Spleen (tissue), 11 donors: Measurements from ENCODE around the gene LSM14A. TPM values are rescaled to one million over a fixed set of nuclear protein-coding genes. Genes with fewer than 3 reads are reported as not detected.
A peak's percentile ranks its signal among the peaks of the same experiment; 100 is the strongest.
"Not testable (repeated sequence)": the region's sequence is repeated elsewhere in the genome, so short reads cannot be mapped to it uniquely, and the experiment has no call there.

Experiments used
- DNase-seq: peaks from one replicate; pipeline ENCODE4 v3.0.0-alpha.2; 2020
- H3K27ac ChIP-seq, 8 donors: fragments of 200-600 bp; sonication (generic) in 7 of 8; 1 replicate in 4 of 8; 2 replicates in 4 of 8; pipeline versions ENCODE4 v1.5.0 to v1.8.0; 2016 to 2021; ENCODE audit warnings: inconsistent platforms in 4 of 8, mild to moderate bottlenecking in 4 of 8, moderate library complexity in 1 of 8
- H3K27me3 ChIP-seq, 7 donors: fragments of 200-600 bp; sonication (generic) in 6 of 7; replicated peaks in 1 of 7; 1 replicate in 4 of 7; 2 replicates in 3 of 7; pipeline versions ENCODE4 v1.5.0 to v1.8.0; 2016 to 2021; ENCODE audit warnings: inconsistent platforms in 3 of 7, mild to moderate bottlenecking in 1 of 7
- H3K36me3 ChIP-seq, 6 donors: fragments of 200-600 bp; sonication (generic) in 5 of 6; 1 replicate in 4 of 6; 2 replicates in 2 of 6; pipeline versions ENCODE4 v1.5.0 to v1.8.0; 2016 to 2021; ENCODE audit warnings: inconsistent platforms in 2 of 6
- H3K4me1 ChIP-seq, 6 donors: fragments of 200-600 bp; sonication (generic) in 5 of 6; 1 replicate in 3 of 6; 2 replicates in 3 of 6; pipeline versions ENCODE4 v1.5.0 to v1.8.0; 2016 to 2021; ENCODE audit warnings: inconsistent platforms in 3 of 6
- H3K4me3 ChIP-seq, 8 donors: fragments of 200-600 bp; sonication (generic) in 7 of 8; 1 replicate in 4 of 8; 2 replicates in 4 of 8; pipeline versions ENCODE4 v1.5.0 to v1.8.0; 2016 to 2021; ENCODE audit warnings: inconsistent platforms in 4 of 8, mild to moderate bottlenecking in 4 of 8, moderate library complexity in 2 of 8
- H3K9me3 ChIP-seq, 8 donors: fragments of 200-600 bp; sonication (generic) in 7 of 8; 1 replicate in 4 of 8; 2 replicates in 4 of 8; pipeline versions ENCODE4 v1.5.0 to v1.8.0; 2016 to 2021; ENCODE audit warnings: inconsistent platforms in 4 of 8
- POLR2A ChIP-seq, 3 donors: fragments of 450-650 bp; IDR thresholded peaks; one replicate each; pipeline ENCODE4 v1.5.1; 2017; ENCODE audit warnings: antibody characterized with exemption in 3 of 3, mild to moderate bottlenecking in 1 of 3
- POLR2AphosphoS5 ChIP-seq, 3 donors: sonication (generic); formaldehyde crosslinking; IDR thresholded peaks; one replicate each; pipeline ENCODE4 v1.5.1; 2017; ENCODE audit warnings: antibody characterized with exemption in 3 of 3
- WGBS, 5 donors: extraction: QIAGEN DNeasy Blood & Tissue Kit in 3 of 5; methylation state at CpG; one replicate each; pipeline versions ENCODE4 v1.1.5 to v1.1.7; 2013 to 2018; 5-methylcytosine and 5-hydroxymethylcytosine counted together
- intact Hi-C: fragments of 100-400 bp; cut with DNase I; formaldehyde crosslinking; loops from one replicate; pipeline ENCODE4 v1.15.0; 2023; ENCODE audit warnings: low total_unique reads
- polyA plus RNA-seq, 3 donors: library from polyadenylated mRNA; stranded (reverse); fragments of 200-250 nt; gene quantifications; one replicate each; pipeline ENCODE4 v1.2.1, GENCODE V29; 2013
- total RNA-seq, 7 donors: library from RNA; depleted of rRNA in 3 of 7; stranded (reverse); fragments of >200 nt in 3 of 7; fragmentation: NEBNext Ultra II Directional in 4 of 7; extraction: Animal tissue kit (Norgen Biotek cat#: 25700) in 4 of 7; gene quantifications; one replicate each; pipeline versions ENCODE4 v1.1.0 to v1.2.1, GENCODE V29; 2016 to 2021
- TF ChIP-seq, protein P1 (sequence below), 11 experiments: fragments of 200-600 bp in 7 of 11; fragments of 450-650 bp in 4 of 11; sonication (generic) in 4 of 11; IDR thresholded peaks in 8 of 11; conservative IDR thresholded peaks in 3 of 11; 1 replicate in 7 of 11; 2 replicates in 4 of 11; pipeline versions ENCODE4 v1.4.0 to v1.8.0; 2016 to 2021; ENCODE audit warnings: antibody characterized with exemption in 11 of 11, inconsistent platforms in 4 of 11, mild to moderate bottlenecking in 1 of 11
- donor health status: healthy with polysubstance abuse.
- donor health status: DM: no; HTN: no; CAD: no; lungs with moderate emphysema.
- donor health status: DM: no; HTN: no; CAD: no.
- donor health status: Bipolar disorder and iron deficiency.
- donor health status: healthy.
- donor health status: DM: no; HTN: no; CAD: no.
- donor health status: DM: yes; HTN: yes; CAD: no.

The LSM14A gene
- total and polyA plus RNA-seq, 10 donors: 46.8 to 187 (median 122) TPM

DNA sequence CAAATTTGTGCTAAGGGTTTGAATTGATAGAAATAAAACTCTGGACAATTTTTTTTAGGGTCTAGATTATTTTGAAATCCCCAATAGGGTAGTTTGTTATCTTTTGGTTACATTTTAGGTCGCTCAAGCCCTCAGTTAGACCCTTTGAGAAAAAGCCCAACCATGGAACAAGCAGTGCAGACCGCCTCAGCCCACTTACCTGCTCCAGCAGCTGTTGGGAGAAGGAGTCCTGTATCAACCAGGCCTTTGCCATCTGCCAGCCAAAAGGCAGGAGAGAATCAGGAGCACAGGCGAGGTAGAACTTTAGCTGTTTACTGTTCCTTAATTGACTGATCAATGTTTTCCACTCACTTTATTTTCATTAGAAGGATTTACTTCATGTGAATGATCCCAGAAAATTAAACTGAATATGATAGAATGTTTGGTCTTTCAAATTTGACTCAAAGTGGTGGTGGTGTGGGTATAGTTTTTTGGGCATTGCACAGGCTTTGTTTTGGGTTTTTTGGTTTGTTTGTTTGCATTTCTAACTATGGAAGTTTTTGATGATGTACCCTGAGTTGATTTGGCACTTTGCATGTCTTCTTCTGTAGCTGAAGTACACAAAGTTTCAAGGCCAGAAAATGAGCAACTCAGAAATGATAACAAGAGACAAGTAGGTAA lies 42.8 kb downstream of the LSM14A start:
- Histone ChIP-seq H3K36me3 (peaks cover 0 to 97% (median 47%) of the 10 kb centered on the region in 6 donors), H3K9me3 (no peaks in the 10 kb centered on the region), H3K4me1 (peaks cover 9 to 38% (median 24%) of the 10 kb centered on the region in 6 donors), H3K27me3 (no peaks in the 10 kb centered on the region), H3K4me3 (no peak overlapping the region), H3K27ac (no peak overlapping the region)
- intact Hi-C loops: no loop called here
- no peak for TF ChIP-seq POLR2AphosphoS5 (IDR thresholded peaks at IDR 0.05)
- TF ChIP-seq, protein P1, sequence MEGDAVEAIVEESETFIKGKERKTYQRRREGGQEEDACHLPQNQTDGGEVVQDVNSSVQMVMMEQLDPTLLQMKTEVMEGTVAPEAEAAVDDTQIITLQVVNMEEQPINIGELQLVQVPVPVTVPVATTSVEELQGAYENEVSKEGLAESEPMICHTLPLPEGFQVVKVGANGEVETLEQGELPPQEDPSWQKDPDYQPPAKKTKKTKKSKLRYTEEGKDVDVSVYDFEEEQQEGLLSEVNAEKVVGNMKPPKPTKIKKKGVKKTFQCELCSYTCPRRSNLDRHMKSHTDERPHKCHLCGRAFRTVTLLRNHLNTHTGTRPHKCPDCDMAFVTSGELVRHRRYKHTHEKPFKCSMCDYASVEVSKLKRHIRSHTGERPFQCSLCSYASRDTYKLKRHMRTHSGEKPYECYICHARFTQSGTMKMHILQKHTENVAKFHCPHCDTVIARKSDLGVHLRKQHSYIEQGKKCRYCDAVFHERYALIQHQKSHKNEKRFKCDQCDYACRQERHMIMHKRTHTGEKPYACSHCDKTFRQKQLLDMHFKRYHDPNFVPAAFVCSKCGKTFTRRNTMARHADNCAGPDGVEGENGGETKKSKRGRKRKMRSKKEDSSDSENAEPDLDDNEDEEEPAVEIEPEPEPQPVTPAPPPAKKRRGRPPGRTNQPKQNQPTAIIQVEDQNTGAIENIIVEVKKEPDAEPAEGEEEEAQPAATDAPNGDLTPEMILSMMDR (IDR thresholded peaks at IDR 0.05 in 8 of 11, conservative IDR thresholded peaks at IDR 0.05 in 3 of 11): no peak
- no peak for TF ChIP-seq POLR2A (IDR thresholded peaks at IDR 0.05)
- DNase-seq: no peak
- 96 to 97% (median 97%) methylated on average over 3 of the region's 3 CpGs for WGBS, 5 donors

DNA sequence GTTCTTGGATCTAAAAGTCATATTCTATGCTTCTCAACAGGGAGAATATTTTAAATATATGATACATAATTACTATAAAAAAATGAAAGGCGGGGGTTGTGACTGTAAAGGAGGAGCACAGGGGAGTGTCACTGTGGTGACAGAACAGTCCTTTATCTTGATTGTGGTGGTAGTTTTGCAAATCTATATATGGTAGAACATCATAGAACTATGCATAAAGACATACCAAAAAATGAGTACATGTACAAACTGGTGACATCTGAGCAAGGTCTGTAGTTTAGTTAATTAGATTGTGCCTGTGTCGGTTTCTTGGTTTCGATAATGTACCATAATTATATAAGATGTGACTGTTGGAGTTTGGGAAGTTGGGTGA lies 43.3 kb downstream of the LSM14A start:
- DNase-seq: no peak
- H3K27me3 ChIP-seq: no peaks in the 10 kb centered on the region
- no peaks in the 10 kb centered on the region for H3K9me3 ChIP-seq
- intact Hi-C loops: no loop called here
- WGBS, 5 donors: 95 to 99% (median 98%) methylated on average over 3 of the region's 3 CpGs
- TF ChIP-seq, protein P1 (IDR thresholded peaks at IDR 0.05 in 8 of 11, conservative IDR thresholded peaks at IDR 0.05 in 3 of 11): no peak
- TF ChIP-seq POLR2A (IDR thresholded peaks at IDR 0.05) (no peak), POLR2AphosphoS5 (IDR thresholded peaks at IDR 0.05) (no peak)
- H3K27ac ChIP-seq: no peak overlapping the region
- H3K36me3 ChIP-seq: peaks cover 0 to 97% (median 44%) of the 10 kb centered on the region in 6 donors
- no peak overlapping the region for H3K4me3 ChIP-seq
- peaks cover 14 to 43% (median 24%) of the 10 kb centered on the region in 6 donors for H3K4me1 ChIP-seq

DNA sequence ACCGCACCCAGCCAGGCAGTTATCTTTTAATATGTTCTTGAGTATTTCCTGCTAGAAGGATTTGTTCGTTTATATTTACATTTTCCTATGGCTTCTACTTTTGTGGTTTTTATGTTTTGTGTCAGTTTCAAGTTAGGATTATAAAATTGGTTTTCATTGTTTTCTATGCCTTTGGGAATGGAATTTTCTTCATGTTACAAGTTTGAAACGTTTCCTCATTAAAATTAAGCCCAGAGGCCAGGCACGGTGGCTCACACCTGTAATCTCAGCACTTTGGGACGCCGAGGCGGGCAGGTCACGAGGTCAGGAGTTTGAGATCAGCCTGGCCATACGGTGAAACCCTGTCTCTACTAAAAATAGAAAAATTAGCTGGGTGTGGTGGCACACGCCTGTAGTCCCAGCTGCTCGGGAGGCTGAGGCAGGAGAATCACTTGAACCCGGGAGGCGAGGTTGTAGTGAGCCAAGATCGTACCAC lies 44.5 kb downstream of the LSM14A start:
- Histone ChIP-seq H3K4me1 (peaks cover 14 to 45% (median 24%) of the 10 kb centered on the region in 6 donors), H3K36me3 (peaks cover 0 to 97% (median 45%) of the 10 kb centered on the region in 6 donors), H3K27ac (peak overlapping the region in 1 of 8 donors; percentile 16)
- H3K4me3 ChIP-seq, DNase-seq, H3K27me3 ChIP-seq, H3K9me3 ChIP-seq, intact Hi-C loops: not testable (repeated sequence)
- 78 to 85% (median 84%) methylated on average over 14 of the region's 14 CpGs for whole genome bisulfite sequencing, 5 donors

DNA sequence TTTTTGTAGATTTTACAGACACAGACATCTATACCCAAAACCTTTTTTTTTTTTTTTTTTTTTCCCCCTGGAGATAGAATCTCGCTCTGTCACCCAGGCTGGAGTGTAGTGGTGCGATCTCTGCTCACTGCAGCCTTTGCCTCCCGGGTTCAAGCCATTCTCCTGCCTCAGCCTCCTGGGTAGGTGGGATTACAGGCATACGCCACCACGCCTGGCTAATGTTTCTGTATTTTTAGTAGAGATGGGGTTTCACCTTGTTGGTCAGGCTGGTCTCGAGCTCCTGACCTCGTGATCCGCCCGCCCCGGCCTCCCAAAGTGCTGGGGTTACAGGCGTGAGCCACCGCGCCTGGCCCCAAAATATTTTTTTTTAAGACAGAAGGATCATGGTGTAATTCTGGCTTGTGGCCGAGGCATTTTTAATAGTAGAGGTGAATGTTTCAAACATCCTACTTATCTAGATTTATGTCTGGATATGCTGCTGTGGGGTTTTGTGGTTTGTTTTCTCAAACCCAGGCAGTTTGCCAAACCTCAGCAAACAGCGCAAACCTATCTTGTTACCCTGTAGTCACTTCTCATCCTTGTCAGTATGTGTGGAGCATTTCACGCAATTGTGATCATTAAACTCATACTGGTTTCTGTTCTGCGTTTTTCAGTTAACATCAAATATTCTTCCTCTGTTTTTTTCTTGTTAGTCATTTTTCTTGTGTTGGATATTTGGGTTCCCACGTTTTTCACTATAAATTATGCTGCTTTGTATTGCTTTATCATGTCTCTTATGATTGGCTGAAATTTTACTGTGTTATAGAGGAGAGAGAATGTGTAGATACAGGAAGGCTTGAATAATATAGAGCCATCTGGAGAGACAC lies 45.9 kb downstream of the LSM14A start:
- 37 to 69% (median 42%) methylated on average over 18 of the region's 18 CpGs for WGBS, 5 donors
- Histone ChIP-seq H3K4me3 (no peak overlapping the region), H3K9me3 (no peaks in the 10 kb centered on the region), H3K36me3 (peaks cover 9 to 97% (median 56%) of the 10 kb centered on the region in 6 donors), H3K4me1 (peaks cover 14 to 45% (median 24%) of the 10 kb centered on the region in 6 donors), H3K27ac (peak overlapping the region in 6 of 8 donors; percentile 10 to 67 (median 40)), H3K27me3 (no peaks in the 10 kb centered on the region)
- no peak for DNase-seq
- no peak for TF ChIP-seq POLR2A (IDR thresholded peaks at IDR 0.05)
- TF ChIP-seq POLR2AphosphoS5 (IDR thresholded peaks at IDR 0.05): peak in 2 of 3 donors; percentile 8 to 32
- intact Hi-C loops: no loop called here

DNA sequence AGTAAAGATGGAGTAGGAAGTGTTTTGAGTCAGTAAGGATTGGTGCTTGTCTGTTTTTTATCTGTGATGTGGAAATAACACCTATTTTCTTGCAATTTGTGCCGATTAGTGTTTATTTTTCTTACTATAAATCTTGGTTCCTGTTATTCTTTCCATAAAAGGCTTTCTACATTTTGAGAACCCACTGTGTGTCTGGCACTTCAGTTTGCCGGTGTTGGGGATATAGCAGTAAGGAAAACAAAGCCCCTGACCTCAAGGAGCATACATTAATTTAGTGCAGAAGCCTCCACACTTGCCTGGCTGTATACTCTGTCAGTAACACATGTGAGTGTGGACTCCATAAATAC lies 46.5 kb downstream of the LSM14A start:
- Histone ChIP-seq H3K4me1 (peaks cover 14 to 45% (median 24%) of the 10 kb centered on the region in 6 donors), H3K27ac (peak overlapping the region in 6 of 8 donors; percentile 3 to 67 (median 40)), H3K27me3 (no peaks in the 10 kb centered on the region), H3K9me3 (no peaks in the 10 kb centered on the region), H3K4me3 (no peak overlapping the region), H3K36me3 (peaks cover 9 to 97% (median 59%) of the 10 kb centered on the region in 6 donors)
- intact Hi-C loops: no loop called here
- DNase-seq: no peak
- no peak for TF ChIP-seq POLR2A (IDR thresholded peaks at IDR 0.05)
- TF ChIP-seq, protein P1 (IDR thresholded peaks at IDR 0.05 in 8 of 11, conservative IDR thresholded peaks at IDR 0.05 in 3 of 11): no peak
- TF ChIP-seq POLR2AphosphoS5 (IDR thresholded peaks at IDR 0.05): no peak
- WGBS, 5 donors: 51 to 72% (median 59%) methylated on average over 2 of the region's 2 CpGs
